Smooth muscle cell (in vitro differentiated cells): ENCODE data around the gene CDKN2AIPNL. TPM values are rescaled to one million over a fixed set of nuclear protein-coding genes. Genes with fewer than 3 reads are reported as not detected.

Experiments
- DNase-seq: peaks from one replicate; lab custom pipeline; 2025; ENCODE audit not compliant: unreplicated experiment; lab: John Stamatoyannopoulos, UW
- H2AFZ ChIP-seq: fragments of 200-600 bp; sonication (generic); 2 replicates; pipeline ENCODE4 v1.6.0; 2016; ENCODE audit warnings: antibody characterized with exemption, low read depth, mild to moderate bottlenecking
- H3F3A ChIP-seq: fragments of 200-600 bp; sonication (generic); 2 replicates; pipeline ENCODE4 v1.6.0; 2017; ENCODE audit warnings: antibody characterized with exemption, low read depth
- H3K27ac ChIP-seq: fragments of 200-600 bp; sonication (generic); 2 replicates; pipeline ENCODE4 v1.5.1; 2016; ENCODE audit warnings: low read depth, mild to moderate bottlenecking
- H3K27me3 ChIP-seq: fragments of 200-600 bp; sonication (generic); 2 replicates; pipeline ENCODE4 v1.6.1; 2016; ENCODE audit warnings: low read depth, mild to moderate bottlenecking
- H3K36me3 ChIP-seq: fragments of 200-600 bp; sonication (generic); 2 replicates; pipeline ENCODE4 v1.5.1; 2016; ENCODE audit warnings: low read depth
- H3K4me1 ChIP-seq: fragments of 200-600 bp; sonication (generic); 2 replicates; pipeline ENCODE4 v1.5.1; 2016; ENCODE audit warnings: low read depth
- H3K4me2 ChIP-seq: fragments of 200-600 bp; sonication (generic); 2 replicates; pipeline ENCODE4 v1.6.0; 2016; ENCODE audit warnings: mild to moderate bottlenecking
- H3K4me3 ChIP-seq: fragments of 200-600 bp; sonication (generic); 2 replicates; pipeline ENCODE4 v1.5.1; 2016; ENCODE audit warnings: mild to moderate bottlenecking
- H3K79me2 ChIP-seq: fragments of 200-600 bp; sonication (generic); 2 replicates; pipeline ENCODE4 v1.6.0; 2016; ENCODE audit warnings: low read depth, mild to moderate bottlenecking
- H3K9ac ChIP-seq: fragments of 200-600 bp; sonication (generic); 2 replicates; pipeline ENCODE4 v1.6.0; 2016; ENCODE audit warnings: low read depth
- H3K9me3 ChIP-seq: fragments of 200-600 bp; sonication (generic); replicated peaks from 2 replicates; pipeline ENCODE4 v1.5.1; 2016; ENCODE audit warnings: low read depth
- H4K20me1 ChIP-seq: fragments of 200-600 bp; sonication (generic); 2 replicates; pipeline ENCODE4 v1.6.0; 2016; ENCODE audit warnings: low read depth
- CTCF ChIP-seq: fragments of 200-600 bp; sonication (generic); IDR thresholded peaks from 2 replicates; pipeline ENCODE4 v1.5.1; 2017; ENCODE audit warnings: borderline replicate concordance, mild to moderate bottlenecking, antibody characterized with exemption; ENCODE audit not compliant: insufficient read depth, poor library complexity, severe bottlenecking
- WGBS: methylation state at CpG from one replicate; pipeline ENCODE4 v1.1.7; 2016; ENCODE audit warnings: low lambda C conversion rate; 5-methylcytosine and 5-hydroxymethylcytosine counted together
- polyA plus RNA-seq: library from polyadenylated mRNA; unstranded; fragments of >200 nt; fragmentation: Nextera tagmentation; extraction: Ambion mirVana; gene quantifications from 2 replicates; pipeline ENCODE4 v1.2.1, GENCODE V29; 2016
- total RNA-seq: library from RNA; depleted of rRNA; stranded (reverse); fragments of >200 nt; gene quantifications from 2 replicates; pipeline ENCODE4 v1.2.3, GENCODE V29; 2014

Gene CDKN2AIPNL
- total and polyA plus RNA-seq, 2 experiments from 2014 or later, result 9.9 to 27.7 TPM

- Histone ChIP-seq H3K27me3 (no peaks in the 10 kb centered on the region), H3F3A (no peaks in the 10 kb centered on the region), H3K4me1 (no peaks in the 10 kb centered on the region), H3K79me2 (no peaks in the 10 kb centered on the region), H3K9ac (no peak overlapping the region), H3K36me3 (no peaks in the 10 kb centered on the region), H2AFZ (no peak overlapping the region), H3K9me3 (no peaks in the 10 kb centered on the region), H4K20me1 (no peaks in the 10 kb centered on the region), H3K27ac (no peak overlapping the region), H3K4me2 (no peak overlapping the region), H3K4me3 (no peak overlapping the region)
- 97% methylated on average over 8 of the region's 8 CpGs for WGBS
- no peak for DNase-seq
- no peak for TF ChIP-seq CTCF
Observed at GRCh38 chr5:134459010-134459403, 47.3 kb upstream of the CDKN2AIPNL start.

GRCh38 chr5:134458234-134459009 is 46.7 kb upstream of the CDKN2AIPNL start:
- Histone ChIP-seq H3F3A (no peaks in the 10 kb centered on the region), H3K27me3 (no peaks in the 10 kb centered on the region), H3K4me1 (no peaks in the 10 kb centered on the region), H3K4me2 (no peak overlapping the region), H3K4me3 (no peak overlapping the region), H2AFZ (peak overlapping the region; percentile 49), H3K79me2 (no peaks in the 10 kb centered on the region), H4K20me1 (no peaks in the 10 kb centered on the region), H3K9ac (no peak overlapping the region), H3K36me3 (no peaks in the 10 kb centered on the region), H3K9me3 (no peaks in the 10 kb centered on the region), H3K27ac (no peak overlapping the region)
- WGBS, result 53% methylated on average over 10 of the region's 10 CpGs
- TF ChIP-seq CTCF, result no peak
- no peak for DNase-seq

- H3F3A ChIP-seq, result no peaks in the 10 kb centered on the region
- no peak for DNase-seq
- H3K27ac ChIP-seq, result no peak overlapping the region
- no peak overlapping the region for H3K4me2 ChIP-seq
- H3K4me1 ChIP-seq, result no peaks in the 10 kb centered on the region
- H3K4me3 ChIP-seq, result no peak overlapping the region
- WGBS, result 96% methylated on average over 3 of the region's 3 CpGs
- no peaks in the 10 kb centered on the region for H3K79me2 ChIP-seq
- H3K27me3 ChIP-seq, result no peaks in the 10 kb centered on the region
- H4K20me1 ChIP-seq, result no peaks in the 10 kb centered on the region
- H3K36me3 ChIP-seq, result no peaks in the 10 kb centered on the region
- H2AFZ ChIP-seq, result peak overlapping the region; percentile 49
- no peak for TF ChIP-seq CTCF
- H3K9me3 ChIP-seq, result no peaks in the 10 kb centered on the region
- no peak overlapping the region for H3K9ac ChIP-seq
Observed at GRCh38 chr5:134457801-134458200, 46.1 kb upstream of the CDKN2AIPNL start.

GRCh38 chr5:134456825-134457224 is 45.1 kb upstream of the CDKN2AIPNL start:
- no peak for DNase-seq
- H3K27ac ChIP-seq, result no peak overlapping the region
- no peaks in the 10 kb centered on the region for H4K20me1 ChIP-seq
- H3K36me3 ChIP-seq, result no peaks in the 10 kb centered on the region
- H3K4me3 ChIP-seq, result no peak overlapping the region
- H3F3A ChIP-seq, result no peaks in the 10 kb centered on the region
- H3K9ac ChIP-seq, result no peak overlapping the region
- WGBS, result 78% methylated on average over 4 of the region's 4 CpGs
- no peak for TF ChIP-seq CTCF
- no peaks in the 10 kb centered on the region for H3K27me3 ChIP-seq
- no peaks in the 10 kb centered on the region for H3K79me2 ChIP-seq
- H3K9me3 ChIP-seq, result no peaks in the 10 kb centered on the region
- no peak overlapping the region for H3K4me2 ChIP-seq
- H2AFZ ChIP-seq, result no peak overlapping the region
- peaks cover 4% of the 10 kb centered on the region for H3K4me1 ChIP-seq
